Astrocyte (in vitro differentiated cells and primary cell): ENCODE results near the gene C19orf12.

Source experiments
- EZH2 ChIP-seq: IDR thresholded peaks from 2 replicates; pipeline ENCODE4 v1.6.1; 2012; ENCODE audit warnings: mild to moderate bottlenecking, low read length, inconsistent platforms; ENCODE audit not compliant: insufficient read depth
- TF ChIP-seq, protein P1 (sequence below): IDR thresholded peaks from 2 replicates; pipeline ENCODE4 v1.5.1; 2011; ENCODE audit warnings: low read depth, mild to moderate bottlenecking, inconsistent platforms, low read length, moderate library complexity; ENCODE audit not compliant: insufficient read depth

- TF ChIP-seq, protein P1, sequence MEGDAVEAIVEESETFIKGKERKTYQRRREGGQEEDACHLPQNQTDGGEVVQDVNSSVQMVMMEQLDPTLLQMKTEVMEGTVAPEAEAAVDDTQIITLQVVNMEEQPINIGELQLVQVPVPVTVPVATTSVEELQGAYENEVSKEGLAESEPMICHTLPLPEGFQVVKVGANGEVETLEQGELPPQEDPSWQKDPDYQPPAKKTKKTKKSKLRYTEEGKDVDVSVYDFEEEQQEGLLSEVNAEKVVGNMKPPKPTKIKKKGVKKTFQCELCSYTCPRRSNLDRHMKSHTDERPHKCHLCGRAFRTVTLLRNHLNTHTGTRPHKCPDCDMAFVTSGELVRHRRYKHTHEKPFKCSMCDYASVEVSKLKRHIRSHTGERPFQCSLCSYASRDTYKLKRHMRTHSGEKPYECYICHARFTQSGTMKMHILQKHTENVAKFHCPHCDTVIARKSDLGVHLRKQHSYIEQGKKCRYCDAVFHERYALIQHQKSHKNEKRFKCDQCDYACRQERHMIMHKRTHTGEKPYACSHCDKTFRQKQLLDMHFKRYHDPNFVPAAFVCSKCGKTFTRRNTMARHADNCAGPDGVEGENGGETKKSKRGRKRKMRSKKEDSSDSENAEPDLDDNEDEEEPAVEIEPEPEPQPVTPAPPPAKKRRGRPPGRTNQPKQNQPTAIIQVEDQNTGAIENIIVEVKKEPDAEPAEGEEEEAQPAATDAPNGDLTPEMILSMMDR, result no peak
- TF ChIP-seq EZH2, result no peak
Measured at GRCh38 chr19:29708554-29709439, 6.3 kb downstream of the C19orf12 start.
